ENCODE data around the gene WDR93.

The WDR93 gene

GRCh38 chr15:89724621-89725020 lies 34.0 kb downstream of the WDR93 start:
- TF ChIP-seq FOXP2 (optimal IDR thresholded peaks at IDR 0.05; ENCODE audit: borderline replicate concordance, extremely low read depth, extremely low read length, insufficient read depth) (no peak), POLR2AphosphoS5 (IDR thresholded peaks at IDR 0.05; ENCODE audit: low read depth, low read length) (no peak), REST (IDR thresholded peaks at IDR 0.05; ENCODE audit: insufficient read depth in 1 of 2, low read depth in 2 of 2, low read length in 2 of 2) (no peak), TAF1 (IDR thresholded peaks at IDR 0.05; ENCODE audit: borderline replicate concordance, insufficient read depth, low read length) (no peak), SIN3A (IDR thresholded peaks at IDR 0.05; ENCODE audit: borderline replicate concordance, insufficient read depth, low read length) (no peak)

GRCh38 chr15:89725064-89725463 lies 34.5 kb downstream of the WDR93 start:
- TF ChIP-seq REST (IDR thresholded peaks at IDR 0.05; ENCODE audit: insufficient read depth in 1 of 2, low read depth in 2 of 2, low read length in 2 of 2) (no peak), SIN3A (IDR thresholded peaks at IDR 0.05; ENCODE audit: borderline replicate concordance, insufficient read depth, low read length) (no peak), TAF1 (IDR thresholded peaks at IDR 0.05; ENCODE audit: borderline replicate concordance, insufficient read depth, low read length) (no peak), POLR2AphosphoS5 (IDR thresholded peaks at IDR 0.05; ENCODE audit: low read depth, low read length) (no peak), FOXP2 (optimal IDR thresholded peaks at IDR 0.05; ENCODE audit: borderline replicate concordance, extremely low read depth, extremely low read length, insufficient read depth) (no peak)

- TF ChIP-seq REST (IDR thresholded peaks at IDR 0.05; ENCODE audit: insufficient read depth in 1 of 2, low read depth in 2 of 2, low read length in 2 of 2) = no peak
- TF ChIP-seq TAF1 (IDR thresholded peaks at IDR 0.05; ENCODE audit: borderline replicate concordance, insufficient read depth, low read length) = no peak
- no peak for TF ChIP-seq SIN3A (IDR thresholded peaks at IDR 0.05; ENCODE audit: borderline replicate concordance, insufficient read depth, low read length)
- TF ChIP-seq POLR2AphosphoS5 (IDR thresholded peaks at IDR 0.05; ENCODE audit: low read depth, low read length) = no peak
- TF ChIP-seq FOXP2 (optimal IDR thresholded peaks at IDR 0.05; ENCODE audit: borderline replicate concordance, extremely low read depth, extremely low read length, insufficient read depth) = no peak
These were observed 37.6 kb downstream of the WDR93 start for GRCh38 chr15:89728254-89728653.

GRCh38 chr15:89731275-89731674 lies 40.7 kb downstream of the WDR93 start:
- TF ChIP-seq FOXP2 (optimal IDR thresholded peaks at IDR 0.05; ENCODE audit: borderline replicate concordance, extremely low read depth, extremely low read length, insufficient read depth) (no peak), REST (IDR thresholded peaks at IDR 0.05; ENCODE audit: insufficient read depth in 1 of 2, low read depth in 2 of 2, low read length in 2 of 2) (no peak), POLR2AphosphoS5 (IDR thresholded peaks at IDR 0.05; ENCODE audit: low read depth, low read length) (no peak), TAF1 (IDR thresholded peaks at IDR 0.05; ENCODE audit: borderline replicate concordance, insufficient read depth, low read length) (no peak)

Data from PFSK-1 (cell line).